LHCN-M2 (cell line): ENCODE measurements around the gene OMP. TPM values are rescaled to one million over a fixed set of nuclear protein-coding genes. Genes with fewer than 3 reads are reported as not detected.

Source experiments
- total RNA-seq: library from RNA; depleted of rRNA; stranded (reverse); fragments of >200 nt; gene quantifications from 2 replicates; pipeline ENCODE4 v1.2.3, GENCODE V29; 2014; rRNA removed

The OMP gene
- total RNA-seq, 1 experiment from 2014 or later = 0.57 TPM

Other genes with a start within 250 kb of the OMP start
- gene ACER3, start 241.9 kb upstream of the OMP start, total RNA-seq = 11.1 and 12.5 TPM in 2 replicates
- gene B3GNT6, start 68.4 kb upstream of the OMP start, total RNA-seq = not detected in 2 replicates
- 36.7 and 42.5 TPM in 2 replicates for gene CAPN5, start 35.9 kb upstream of the OMP start, total RNA-seq
- gene MYO7A, start 25.4 kb downstream of the OMP start, total RNA-seq = 0.75 and 1.6 TPM in 2 replicates
- not detected in 2 replicates for gene GDPD4, start 198.8 kb downstream of the OMP start, total RNA-seq